GM18508 (cell line): Measurements from ENCODE around the gene TLR6.

Experiments
- ATAC-seq: cut with Tn5 transposase; IDR thresholded peaks from one replicate; pipeline ENCODE4 v1.9.1; 2021; ENCODE audit warnings: moderate number of reproducible peaks; ENCODE audit not compliant: insufficient read depth, unreplicated experiment

TLR6 gene, protein sequence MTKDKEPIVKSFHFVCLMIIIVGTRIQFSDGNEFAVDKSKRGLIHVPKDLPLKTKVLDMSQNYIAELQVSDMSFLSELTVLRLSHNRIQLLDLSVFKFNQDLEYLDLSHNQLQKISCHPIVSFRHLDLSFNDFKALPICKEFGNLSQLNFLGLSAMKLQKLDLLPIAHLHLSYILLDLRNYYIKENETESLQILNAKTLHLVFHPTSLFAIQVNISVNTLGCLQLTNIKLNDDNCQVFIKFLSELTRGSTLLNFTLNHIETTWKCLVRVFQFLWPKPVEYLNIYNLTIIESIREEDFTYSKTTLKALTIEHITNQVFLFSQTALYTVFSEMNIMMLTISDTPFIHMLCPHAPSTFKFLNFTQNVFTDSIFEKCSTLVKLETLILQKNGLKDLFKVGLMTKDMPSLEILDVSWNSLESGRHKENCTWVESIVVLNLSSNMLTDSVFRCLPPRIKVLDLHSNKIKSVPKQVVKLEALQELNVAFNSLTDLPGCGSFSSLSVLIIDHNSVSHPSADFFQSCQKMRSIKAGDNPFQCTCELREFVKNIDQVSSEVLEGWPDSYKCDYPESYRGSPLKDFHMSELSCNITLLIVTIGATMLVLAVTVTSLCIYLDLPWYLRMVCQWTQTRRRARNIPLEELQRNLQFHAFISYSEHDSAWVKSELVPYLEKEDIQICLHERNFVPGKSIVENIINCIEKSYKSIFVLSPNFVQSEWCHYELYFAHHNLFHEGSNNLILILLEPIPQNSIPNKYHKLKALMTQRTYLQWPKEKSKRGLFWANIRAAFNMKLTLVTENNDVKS

GRCh38 chr4:38856524-38857337, at the start of gene TLR6:
Gene TLR6, minus strand, starts transcription at chr4:38856817. Its CDS starts 27,344 bp downstream, at chr4:38829473.
- ATAC-seq = peak; percentile 28

DNA sequence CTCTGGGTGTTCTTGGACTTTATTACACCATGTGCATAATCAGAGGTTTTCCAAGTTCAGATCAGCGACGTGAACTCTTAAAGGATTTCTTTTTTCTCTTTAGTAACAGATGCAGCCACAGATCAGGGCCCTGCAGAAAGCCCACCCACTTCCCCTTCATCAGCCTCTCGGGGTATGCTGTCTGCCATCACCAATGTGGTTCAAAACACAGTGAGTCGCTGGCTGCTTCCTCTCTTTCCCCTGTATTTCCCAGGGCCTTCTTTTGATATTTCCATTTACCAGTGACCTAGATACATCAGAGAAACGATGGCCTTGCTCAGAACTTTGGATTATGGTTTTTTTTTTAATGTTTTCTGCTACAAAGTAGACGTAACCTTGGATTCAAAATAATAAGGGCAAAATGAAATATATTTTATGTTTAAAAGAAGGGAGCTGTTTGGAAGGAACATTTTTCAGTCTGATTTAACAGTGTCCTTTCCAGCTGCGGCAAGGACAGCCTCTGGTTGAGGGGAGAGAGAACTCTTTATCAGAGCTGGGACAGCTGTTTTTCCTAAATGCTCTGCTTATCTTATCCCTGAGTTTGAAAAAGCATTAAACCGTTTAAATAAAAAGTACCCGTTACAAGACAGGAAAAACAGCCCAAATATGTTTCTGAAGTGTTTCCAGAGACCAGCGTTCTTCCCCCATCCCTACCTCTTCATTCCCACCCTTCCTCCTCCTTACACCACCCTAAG, 49.2 kb upstream of the TLR6 start:
- ATAC-seq = no peak

DNA sequence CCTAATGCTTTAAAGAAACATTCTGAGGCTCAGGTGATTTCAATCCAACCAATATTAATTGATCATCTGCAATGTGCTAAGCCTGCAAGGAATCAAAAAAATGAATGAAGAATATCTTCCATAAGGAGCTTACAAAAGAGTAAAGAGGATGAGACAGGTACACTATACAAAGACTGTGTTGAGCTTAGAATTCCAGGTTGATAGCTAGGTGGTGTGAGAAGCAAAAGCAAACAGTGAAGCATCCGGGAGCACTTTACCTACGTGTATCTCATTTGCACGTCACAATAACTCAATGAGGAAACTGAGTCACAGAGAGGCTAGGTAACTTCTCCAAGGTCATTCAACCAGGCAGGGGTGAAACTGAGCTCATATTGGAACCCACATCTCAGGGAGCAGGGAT, 48.1 kb upstream of the TLR6 start:
- no peak for ATAC-seq

DNA sequence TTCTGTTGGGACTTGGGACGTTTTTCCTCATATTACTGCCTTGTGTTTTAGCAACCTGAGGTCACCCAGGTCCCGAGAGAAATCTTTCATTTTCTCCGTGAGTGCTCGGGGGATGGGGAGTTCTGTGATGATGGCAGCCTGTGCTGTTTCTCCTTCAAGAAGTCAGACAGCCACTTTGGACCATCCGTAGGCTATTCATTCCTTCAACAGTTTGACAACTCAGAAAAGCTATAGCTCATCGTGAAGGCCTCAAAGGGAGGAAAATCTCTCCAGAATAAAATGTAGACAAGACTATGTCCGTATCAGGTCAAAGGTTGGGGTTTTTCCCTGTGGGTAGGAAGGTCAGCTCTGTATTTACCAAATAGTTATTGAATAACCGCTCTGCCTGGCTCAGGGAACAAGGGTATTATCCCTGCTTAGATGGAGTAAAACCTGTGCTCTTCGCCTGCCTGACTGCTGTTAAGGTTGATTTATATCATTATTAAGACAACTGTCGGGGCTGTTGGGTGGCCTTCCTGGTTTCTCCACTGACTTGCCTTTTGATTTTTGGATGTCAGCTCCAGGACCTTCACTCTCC, 47.6 kb upstream of the TLR6 start:
- ATAC-seq = no peak

DNA sequence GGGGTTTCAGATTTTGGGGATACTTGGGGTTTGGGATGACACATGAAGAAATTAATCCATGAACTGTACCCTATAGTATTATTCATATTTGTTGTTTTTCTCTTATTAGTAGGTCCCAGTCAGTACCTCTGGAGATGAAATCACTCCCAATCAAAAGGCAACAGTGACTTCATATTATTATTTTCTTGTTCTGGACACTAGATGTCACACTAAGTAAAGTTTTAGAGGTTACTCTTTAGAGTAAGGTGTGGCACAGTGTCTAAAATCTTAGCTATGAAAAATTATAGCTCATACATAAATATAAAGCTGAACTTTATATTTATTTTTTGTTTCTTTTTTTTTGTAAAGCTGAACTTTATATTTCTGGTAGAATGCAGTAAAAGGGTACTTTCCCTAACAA, 46.1 kb upstream of the TLR6 start:
- ATAC-seq = no peak

GRCh38 chr4:38902221-38902620, 45.6 kb upstream of the TLR6 start:
- no peak for ATAC-seq

DNA sequence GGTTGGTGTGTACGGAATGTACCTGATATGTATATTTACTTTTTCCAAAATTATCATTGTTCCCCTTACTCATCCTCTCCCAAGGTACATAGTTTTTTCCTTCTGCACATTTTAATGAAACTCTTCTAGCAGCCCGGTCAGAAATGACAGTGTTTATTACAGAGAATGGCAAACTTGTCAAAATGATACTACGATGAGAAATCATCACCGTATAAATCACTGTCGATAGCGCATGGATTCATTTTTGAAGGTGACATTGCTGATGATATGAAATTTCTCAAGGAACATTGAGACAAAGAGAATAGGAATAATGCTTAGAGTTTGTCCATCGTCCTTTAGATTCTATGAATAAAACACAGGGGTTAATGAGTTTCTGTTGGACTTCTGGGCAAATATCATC, 41.6 kb upstream of the TLR6 start:
- ATAC-seq = no peak

DNA sequence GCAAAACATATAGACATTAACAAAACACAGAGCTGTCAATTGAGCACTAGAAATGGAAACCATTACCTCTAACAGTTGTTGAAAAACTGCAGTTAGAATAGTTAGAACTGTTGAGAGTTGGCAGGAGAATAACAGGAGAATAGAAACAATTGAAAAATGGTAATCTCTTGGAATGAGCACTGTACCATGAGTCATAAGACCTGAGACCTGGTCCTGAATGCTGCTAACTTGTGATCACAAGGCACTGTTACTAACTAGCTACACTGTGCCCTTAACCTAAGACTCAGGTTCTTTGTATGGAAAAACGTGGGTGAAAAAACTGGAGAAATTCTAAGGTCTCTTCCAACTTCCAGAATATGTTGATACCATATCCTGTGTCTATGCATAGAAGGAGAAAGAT, 40.3 kb upstream of the TLR6 start:
- no peak for ATAC-seq

GRCh38 chr4:38894322-38894982, 37.8 kb upstream of the TLR6 start:
- no peak for ATAC-seq

- ATAC-seq = no peak
Observed at GRCh38 chr4:38891051-38891983, 34.7 kb upstream of the TLR6 start.

GRCh38 chr4:38889143-38889542, 32.5 kb upstream of the TLR6 start:
- ATAC-seq = peak; percentile 76

DNA sequence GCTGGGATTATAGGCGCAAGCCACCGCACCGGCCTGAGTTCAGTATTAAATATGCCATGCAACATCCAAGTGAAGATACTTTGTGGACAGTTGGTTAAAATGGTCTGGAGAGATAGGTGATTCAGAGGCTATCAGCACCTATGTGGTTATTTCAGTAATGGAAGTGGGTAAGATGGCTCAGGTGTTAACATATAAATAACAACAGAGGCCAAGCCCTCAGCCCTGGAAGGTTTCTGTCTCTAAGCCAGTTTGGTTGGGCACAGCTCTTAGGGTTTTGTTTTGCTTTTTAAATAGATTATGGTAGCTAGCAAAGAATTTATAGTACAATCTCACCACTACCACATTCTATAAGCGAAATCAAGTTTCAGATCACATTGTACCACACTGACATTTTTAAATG, 27.6 kb upstream of the TLR6 start:
- ATAC-seq = no peak

- ATAC-seq = no peak
Observed at GRCh38 chr4:38876636-38877035, 20.0 kb upstream of the TLR6 start.

DNA sequence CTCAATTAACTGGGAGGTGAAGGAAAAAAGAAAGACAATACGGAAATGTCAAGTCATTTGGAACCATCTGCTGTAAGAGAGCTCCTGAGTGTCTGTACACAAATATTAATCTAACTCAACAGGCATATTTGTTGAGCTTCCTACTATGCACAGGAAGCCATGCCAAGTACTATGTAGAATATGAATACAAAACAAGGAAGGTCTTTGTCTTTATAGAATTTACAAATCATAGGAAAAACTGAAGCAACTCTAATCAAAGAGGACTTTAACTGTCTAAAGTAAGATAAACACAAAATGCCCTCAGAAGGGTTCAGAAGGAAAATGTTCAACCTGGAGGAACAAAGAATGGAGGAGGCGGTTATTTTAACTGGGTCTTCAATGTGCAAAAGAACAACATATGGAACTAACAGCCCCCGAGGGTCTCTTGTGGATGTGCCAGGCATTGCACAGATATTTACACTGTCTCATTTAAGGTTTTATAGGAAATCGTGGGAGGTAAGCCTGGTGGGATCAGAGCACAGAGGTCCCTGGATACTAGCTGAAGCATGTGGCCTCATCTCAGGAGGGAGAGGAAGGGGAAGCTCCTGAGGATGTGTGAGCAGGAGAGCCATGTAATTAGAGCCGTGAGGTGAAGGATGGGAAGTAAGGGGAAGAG, 16.8 kb upstream of the TLR6 start:
- no peak for ATAC-seq

- ATAC-seq = no peak
Observed at GRCh38 chr4:38872620-38873019, 16.0 kb upstream of the TLR6 start.

DNA sequence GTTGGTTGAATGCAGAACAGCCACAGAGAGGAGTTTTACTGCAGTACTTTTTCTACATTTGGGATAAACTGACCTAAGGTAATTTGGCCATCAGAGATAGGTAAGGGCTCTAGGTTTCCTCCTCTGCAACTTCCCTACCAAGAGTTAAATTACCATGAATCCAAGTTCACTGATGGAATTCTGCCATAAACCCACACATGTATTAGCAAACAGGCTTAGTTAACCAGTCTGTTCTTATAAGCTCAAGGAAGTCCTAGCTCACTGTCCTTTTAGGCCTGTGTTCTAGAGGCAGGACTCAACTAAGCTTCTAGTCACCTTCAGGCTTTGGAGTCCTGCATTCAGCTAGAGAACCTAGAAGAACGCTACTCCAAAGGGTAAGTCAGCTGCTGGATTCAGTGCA, 15.0 kb upstream of the TLR6 start:
- ATAC-seq = no peak

DNA sequence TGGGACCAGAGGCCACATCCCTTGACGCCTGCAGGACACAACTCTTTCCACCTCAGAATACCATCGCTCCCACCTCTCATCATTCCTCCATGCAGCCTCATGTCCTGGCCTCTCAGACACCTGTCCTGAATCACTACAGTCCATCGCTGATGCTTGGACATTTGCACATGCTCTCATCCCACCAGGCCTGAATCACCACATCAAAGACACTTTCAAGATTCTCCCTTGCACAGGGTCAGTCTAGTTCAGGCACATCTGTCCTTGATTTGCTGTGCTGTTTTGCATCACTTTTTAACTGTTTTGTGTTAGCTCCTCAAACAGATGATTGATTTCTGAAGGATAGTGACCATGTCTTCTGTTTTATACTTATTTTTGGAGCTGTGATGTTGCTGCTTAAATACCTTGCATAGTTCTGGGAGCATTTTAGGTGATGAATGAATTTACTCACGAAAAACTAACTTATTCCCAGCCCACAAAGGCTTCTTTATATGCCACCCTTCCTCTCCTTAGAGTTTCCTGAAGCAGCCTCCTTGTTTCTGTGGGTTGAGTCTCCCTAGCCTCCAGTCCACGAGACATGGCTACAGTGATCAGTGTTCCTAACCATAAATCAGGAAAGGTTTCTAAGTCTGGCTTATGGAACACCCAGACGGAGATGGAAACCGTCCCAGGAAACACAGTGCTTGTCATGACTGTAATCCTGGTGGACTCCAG, 13.6 kb upstream of the TLR6 start:
- ATAC-seq = no peak
